ENCODE results near the gene CNPPD1. TPM values are rescaled to one million over a fixed set of nuclear protein-coding genes. Genes with fewer than 3 reads are reported as not detected.

The CNPPD1 gene
- total RNA-seq, 1 experiment from 2014 or later = 40.6 TPM

DNA sequence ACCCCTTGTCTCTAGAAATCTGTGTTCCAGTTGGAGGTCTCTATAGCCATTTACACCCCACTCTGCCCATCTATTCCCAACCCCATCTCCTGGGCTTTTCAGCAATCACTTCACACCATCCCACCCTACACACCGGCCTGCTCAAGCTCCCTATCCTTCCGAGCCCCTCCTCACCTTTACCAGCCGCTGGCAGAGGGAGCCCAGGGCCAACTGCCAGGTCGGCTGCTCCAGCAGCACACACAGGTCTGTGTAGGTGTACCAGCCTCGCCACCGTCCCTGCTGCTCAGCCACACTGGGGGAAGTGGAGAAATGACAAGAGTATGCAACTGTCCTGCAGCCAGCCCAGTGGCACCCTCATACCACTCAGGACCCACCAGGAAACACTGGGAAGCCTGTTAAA, 3.5 kb downstream of the CNPPD1 start:
- no peaks in the 10 kb centered on the region for H3K27me3 Mint-ChIP-seq (ENCODE audit: unreplicated experiment)
- no peak overlapping the region for H3K4me3 Mint-ChIP-seq (ENCODE audit: low read depth, unreplicated experiment)
- intact Hi-C loops (cut with micrococcal nuclease; ENCODE audit: unreplicated experiment) = no loop called here
- CTCF ChIA-PET = no interaction called here
- peaks cover 41% of the 10 kb centered on the region for H3K36me3 Mint-ChIP-seq (ENCODE audit: insufficient read depth, unreplicated experiment)
- H3K4me1 Mint-ChIP-seq (ENCODE audit: low read depth, unreplicated experiment) = peaks cover 19% of the 10 kb centered on the region
- TF ChIP-seq, protein P1, sequence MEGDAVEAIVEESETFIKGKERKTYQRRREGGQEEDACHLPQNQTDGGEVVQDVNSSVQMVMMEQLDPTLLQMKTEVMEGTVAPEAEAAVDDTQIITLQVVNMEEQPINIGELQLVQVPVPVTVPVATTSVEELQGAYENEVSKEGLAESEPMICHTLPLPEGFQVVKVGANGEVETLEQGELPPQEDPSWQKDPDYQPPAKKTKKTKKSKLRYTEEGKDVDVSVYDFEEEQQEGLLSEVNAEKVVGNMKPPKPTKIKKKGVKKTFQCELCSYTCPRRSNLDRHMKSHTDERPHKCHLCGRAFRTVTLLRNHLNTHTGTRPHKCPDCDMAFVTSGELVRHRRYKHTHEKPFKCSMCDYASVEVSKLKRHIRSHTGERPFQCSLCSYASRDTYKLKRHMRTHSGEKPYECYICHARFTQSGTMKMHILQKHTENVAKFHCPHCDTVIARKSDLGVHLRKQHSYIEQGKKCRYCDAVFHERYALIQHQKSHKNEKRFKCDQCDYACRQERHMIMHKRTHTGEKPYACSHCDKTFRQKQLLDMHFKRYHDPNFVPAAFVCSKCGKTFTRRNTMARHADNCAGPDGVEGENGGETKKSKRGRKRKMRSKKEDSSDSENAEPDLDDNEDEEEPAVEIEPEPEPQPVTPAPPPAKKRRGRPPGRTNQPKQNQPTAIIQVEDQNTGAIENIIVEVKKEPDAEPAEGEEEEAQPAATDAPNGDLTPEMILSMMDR (IDR thresholded peaks at IDR 0.05; ENCODE audit: unreplicated experiment) = no peak
- DNase-seq = no peak
- H3K27ac Mint-ChIP-seq (ENCODE audit: unreplicated experiment) = no peak overlapping the region
- no peaks in the 10 kb centered on the region for H3K9me3 Mint-ChIP-seq (ENCODE audit: low read depth, unreplicated experiment)
- BruUV-seq (replicated peaks) = no TSS peak

DNA sequence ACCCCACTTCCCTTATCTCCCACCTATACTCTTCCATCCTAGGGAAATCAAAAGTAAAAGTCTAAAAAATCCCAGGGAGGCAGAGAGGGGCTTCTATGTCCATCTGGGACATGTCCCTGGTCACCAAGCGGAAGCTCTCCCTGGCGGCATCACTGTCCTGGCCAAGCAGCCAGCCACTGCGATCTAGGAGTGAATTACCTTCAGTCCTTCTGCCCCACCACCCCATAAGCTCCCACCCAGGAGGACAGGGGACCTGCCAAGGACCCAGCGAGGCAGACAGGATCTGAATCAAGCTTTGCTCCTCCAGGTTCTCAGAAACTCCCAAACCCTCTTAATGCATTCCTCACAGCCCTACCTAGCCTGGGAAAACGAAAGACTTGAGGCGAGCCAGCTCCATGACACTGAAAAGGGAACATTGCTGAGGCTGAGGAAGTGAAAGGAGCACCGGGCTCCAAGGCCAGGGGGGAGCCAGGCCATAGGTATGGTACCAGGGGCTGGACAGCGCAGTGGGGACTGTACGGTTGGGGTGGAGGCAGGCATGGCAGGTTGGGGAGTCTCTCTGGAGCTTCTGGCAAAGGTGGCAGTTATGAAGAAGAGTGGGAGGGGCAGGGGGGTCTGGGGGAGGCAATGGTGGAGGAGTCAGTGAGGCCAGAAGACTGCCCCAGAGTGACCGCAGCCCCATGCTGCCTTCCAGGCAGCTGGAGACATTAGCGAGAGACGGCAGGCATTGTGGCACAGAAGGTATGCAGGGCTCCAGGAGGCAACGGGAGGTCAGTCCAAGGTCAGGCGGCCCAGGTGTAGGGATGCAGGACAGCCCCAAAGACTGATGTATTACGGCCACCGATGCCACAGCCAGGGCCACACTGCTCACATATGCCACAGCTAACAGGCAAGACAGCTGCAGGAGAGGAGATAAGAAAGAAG, 4.2 kb downstream of the CNPPD1 start:
- no peaks in the 10 kb centered on the region for H3K27me3 Mint-ChIP-seq (ENCODE audit: unreplicated experiment)
- no peaks in the 10 kb centered on the region for H3K9me3 Mint-ChIP-seq (ENCODE audit: low read depth, unreplicated experiment)
- H3K27ac Mint-ChIP-seq (ENCODE audit: unreplicated experiment) = no peak overlapping the region
- no peak overlapping the region for H3K4me3 Mint-ChIP-seq (ENCODE audit: low read depth, unreplicated experiment)
- peaks cover 34% of the 10 kb centered on the region for H3K36me3 Mint-ChIP-seq (ENCODE audit: insufficient read depth, unreplicated experiment)
- no TSS peak for BruUV-seq (replicated peaks)
- CTCF ChIA-PET = interaction anchor here (0.6 kb wide), 1 partner anchor 129 kb away, joined by 3 read pairs; no protein-coding TSS in a partner anchor
- peaks cover 15% of the 10 kb centered on the region for H3K4me1 Mint-ChIP-seq (ENCODE audit: low read depth, unreplicated experiment)
- intact Hi-C loops (cut with micrococcal nuclease; ENCODE audit: unreplicated experiment) = no loop called here
- TF ChIP-seq, protein P1 (IDR thresholded peaks at IDR 0.05; ENCODE audit: unreplicated experiment) = no peak
- no peak for DNase-seq

DNA sequence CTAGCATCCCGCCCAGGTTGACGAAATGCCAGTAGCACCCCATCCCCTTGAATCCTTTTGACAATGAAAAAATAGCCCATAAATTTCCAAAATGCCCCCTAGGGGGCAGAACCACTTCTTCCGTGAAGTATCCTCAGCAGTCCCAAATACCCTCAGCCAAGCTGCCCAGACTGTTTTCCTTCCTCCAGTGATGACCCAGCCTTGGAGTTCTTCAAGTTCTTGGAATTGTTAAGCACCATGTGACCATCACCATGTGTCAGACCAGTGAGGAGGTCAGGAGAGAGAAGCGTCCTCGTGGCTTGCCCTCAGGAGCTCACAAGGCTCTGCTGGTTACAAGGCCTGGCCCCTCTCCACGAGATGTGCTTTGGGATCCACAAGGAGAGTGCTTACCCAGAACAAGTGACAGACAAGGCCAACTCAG, 5.5 kb downstream of the CNPPD1 start:
- H3K4me3 Mint-ChIP-seq (ENCODE audit: low read depth, unreplicated experiment) = no peak overlapping the region

DNA sequence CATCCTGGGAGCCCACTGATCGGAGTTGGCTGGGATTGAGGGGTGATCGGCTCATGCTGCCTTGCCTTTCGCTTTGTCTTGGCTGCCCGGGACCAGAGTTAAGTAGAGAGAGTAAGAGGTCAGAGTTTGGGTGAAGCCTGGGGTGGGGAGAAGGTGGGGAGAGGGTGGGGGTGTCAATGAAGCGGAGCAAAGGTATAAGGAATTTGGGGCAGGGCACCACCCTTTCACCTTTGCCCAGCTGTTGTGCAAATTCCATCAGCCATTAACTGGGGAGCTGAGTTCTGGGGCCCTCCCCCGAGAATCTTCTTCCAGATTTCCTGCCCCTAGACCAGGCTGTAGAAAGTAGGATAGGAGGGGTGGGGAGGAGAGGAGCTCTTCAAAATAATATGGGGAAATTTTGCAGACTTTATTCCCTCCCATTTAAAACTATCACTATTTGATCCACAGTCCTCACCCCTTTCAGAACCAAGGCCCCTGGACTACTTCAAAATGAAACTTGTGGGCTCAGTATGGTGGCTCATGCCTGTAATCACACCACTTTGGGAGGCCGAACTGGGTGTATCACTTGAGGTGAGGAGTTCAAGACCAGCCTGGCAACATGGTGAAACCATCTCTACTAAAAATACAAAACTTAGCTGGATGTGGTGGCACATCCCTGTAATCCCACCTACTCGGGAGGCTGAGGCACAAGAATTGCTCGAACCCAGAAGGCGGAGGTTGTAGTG, 6.6 kb downstream of the CNPPD1 start, which contains the start of gene SLC23A3:
TSS of gene SLC23A3 (minus strand) at position 100 of the 725 bp plus-strand sequence. CDS start at position 55, 45 bp downstream.
- BruUV-seq (replicated peaks) = no TSS peak
- Mint-ChIP-seq H3K4me1 (ENCODE audit: low read depth, unreplicated experiment) (peaks cover 9% of the 10 kb centered on the region), H3K27ac (ENCODE audit: unreplicated experiment) (no peak within 1 kb of the TSS), H3K9me3 (ENCODE audit: low read depth, unreplicated experiment) (no peaks in the 10 kb centered on the region), H3K27me3 (ENCODE audit: unreplicated experiment) (no peaks in the 10 kb centered on the region), H3K36me3 (ENCODE audit: insufficient read depth, unreplicated experiment) (peaks cover 10% of the 10 kb centered on the region), H3K4me3 (ENCODE audit: low read depth, unreplicated experiment) (no peak within 1 kb of the TSS)
- CTCF ChIA-PET = interaction anchor here (0.6 to 1.7 kb wide), 2 partner anchors 125 to 159 kb away, joined by 5 to 8 read pairs; no protein-coding TSS in a partner anchor
- TF ChIP-seq, protein P1 (IDR thresholded peaks at IDR 0.05; ENCODE audit: unreplicated experiment) = no peak
- intact Hi-C loops (cut with micrococcal nuclease; ENCODE audit: unreplicated experiment) = loop anchor here (10.0 kb wide), 1 partner anchor 45 kb away; the partner anchor contains the start of gene ABCB6
- DNase-seq = no peak

More for the DNA sequence above, 5.5 kb downstream of the CNPPD1 start:
- intact Hi-C loops (cut with micrococcal nuclease; ENCODE audit: unreplicated experiment) = no loop called here
- TF ChIP-seq, protein P1 (IDR thresholded peaks at IDR 0.05; ENCODE audit: unreplicated experiment) = peak; percentile 86
- CTCF ChIA-PET = interaction anchor here (0.8 to 1.7 kb wide), 2 partner anchors 12 to 123 kb away, joined by 3 to 8 read pairs; no protein-coding TSS in a partner anchor
- no peaks in the 10 kb centered on the region for H3K27me3 Mint-ChIP-seq (ENCODE audit: unreplicated experiment)
- peaks cover 9% of the 10 kb centered on the region for H3K4me1 Mint-ChIP-seq (ENCODE audit: low read depth, unreplicated experiment)
- H3K36me3 Mint-ChIP-seq (ENCODE audit: insufficient read depth, unreplicated experiment) = peaks cover 21% of the 10 kb centered on the region
- H3K9me3 Mint-ChIP-seq (ENCODE audit: low read depth, unreplicated experiment) = no peaks in the 10 kb centered on the region
- peak; percentile 51 for DNase-seq
- no peak overlapping the region for H3K27ac Mint-ChIP-seq (ENCODE audit: unreplicated experiment)
- no TSS peak for BruUV-seq (replicated peaks)
